Pons (tissue), 1 donor: Measurements from ENCODE around the gene RAX2.
"Not testable (repeated sequence)": the region's sequence is repeated elsewhere in the genome, so short reads cannot be mapped to it uniquely, and the experiment has no call there.

Source experiments
- DNase-seq: peaks from one replicate; pipeline ENCODE4 v3.0.0-alpha.2; 2016; ENCODE audit warnings: low spot score

RAX2 gene

DNA sequence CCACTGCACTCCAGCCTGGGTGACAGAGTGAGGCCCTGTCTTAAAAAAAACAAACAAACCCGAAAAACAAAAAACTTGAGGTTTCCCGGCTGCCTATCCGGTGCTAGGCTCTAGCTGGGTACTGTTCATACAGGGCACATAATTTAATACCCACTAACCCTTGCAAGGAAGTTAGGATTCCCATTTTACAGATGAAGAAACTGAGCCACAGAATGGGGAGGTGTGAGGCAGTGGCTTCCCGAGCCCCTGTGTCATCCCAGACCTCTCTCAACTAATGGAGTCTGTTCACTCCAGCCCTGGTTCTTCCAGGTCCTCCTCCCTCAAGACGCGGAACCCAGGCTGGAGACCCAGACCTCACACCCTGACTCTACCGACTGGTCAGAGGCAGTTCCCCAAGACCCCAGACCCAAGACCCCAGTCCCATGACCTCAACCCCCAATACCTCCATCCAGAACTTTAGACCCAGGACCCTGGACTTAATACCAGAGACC is 11.1 kb downstream of the RAX2 start:
- peak; percentile 17 for DNase-seq

DNA sequence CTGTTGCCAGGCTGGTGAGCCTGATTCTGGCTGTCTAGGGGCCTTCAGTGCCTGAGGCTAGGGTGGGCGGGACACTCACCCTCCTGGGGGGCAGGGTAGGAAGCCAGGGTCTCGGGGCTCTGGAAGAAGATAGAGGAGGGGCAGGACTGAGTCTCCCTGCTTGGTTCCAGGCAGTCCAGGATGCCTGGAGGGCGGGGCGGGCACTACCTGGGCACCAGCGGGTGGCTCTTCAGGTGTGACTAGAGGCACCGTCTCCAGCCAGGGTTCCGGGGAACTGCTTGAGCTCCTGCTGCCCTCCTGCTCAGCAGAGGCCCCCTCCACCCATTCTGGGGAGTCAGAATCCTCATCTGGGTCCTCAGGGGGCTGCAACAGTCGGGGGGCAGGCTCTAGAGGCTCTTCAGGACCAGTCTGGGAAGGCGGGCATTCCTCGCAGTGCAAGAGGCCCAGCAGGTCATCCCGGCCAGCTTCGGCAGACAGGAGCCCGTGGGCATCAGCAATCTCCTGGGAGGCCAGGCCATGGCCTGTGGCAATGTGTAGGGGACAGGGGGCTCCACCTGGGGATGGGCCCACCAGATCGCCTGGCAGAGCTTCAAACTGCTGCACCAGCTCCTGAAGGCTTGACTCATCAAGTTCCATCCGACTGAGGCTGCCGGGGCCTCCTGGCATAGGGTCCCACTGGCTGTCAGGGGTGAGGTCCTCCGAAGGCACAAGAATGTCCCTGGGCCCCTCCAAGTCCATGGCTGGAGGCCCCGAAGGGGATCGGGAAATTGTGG is 12.4 kb downstream of the RAX2 start:
- DNase-seq: no peak

DNA sequence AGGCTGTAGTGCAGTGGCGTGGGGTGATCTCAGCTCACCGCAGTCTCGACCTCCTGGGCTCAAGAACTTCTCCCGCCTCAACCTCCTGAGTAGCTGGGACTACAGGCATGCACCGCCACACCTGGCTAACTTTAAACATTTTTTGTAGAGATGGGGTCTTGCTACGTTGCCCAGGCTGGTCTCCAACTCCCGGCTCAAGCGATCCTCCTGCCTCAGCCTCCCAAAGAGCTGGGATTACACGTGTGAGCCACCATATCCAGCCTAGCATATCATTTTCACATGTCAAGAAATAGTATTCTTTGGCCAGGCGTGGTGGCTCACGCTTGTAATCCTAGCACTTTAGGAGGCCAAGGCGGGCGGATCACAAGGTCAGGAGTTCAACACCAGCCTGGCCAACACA is 13.7 kb downstream of the RAX2 start:
- DNase-seq: not testable (repeated sequence)

DNA sequence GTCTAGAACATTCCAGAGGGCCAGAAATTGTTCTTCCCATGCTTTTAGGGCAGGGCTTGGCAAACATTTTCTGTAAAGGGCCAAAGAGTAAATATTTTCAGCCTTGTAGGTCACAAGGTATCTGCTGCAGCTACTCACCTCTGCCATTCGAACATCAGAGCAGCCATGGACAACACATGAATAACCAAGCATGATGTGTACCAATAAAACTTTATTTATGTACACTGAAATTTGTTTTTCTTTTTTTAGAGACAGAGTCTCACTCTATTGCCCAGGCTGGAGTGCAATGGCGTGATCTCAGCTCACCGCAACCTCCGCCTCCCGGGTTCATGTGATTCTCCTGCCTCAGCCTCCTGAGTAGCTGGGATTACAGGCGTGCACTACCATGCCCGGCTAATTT is 14.3 kb downstream of the RAX2 start:
- DNase-seq: not testable (repeated sequence)

DNA sequence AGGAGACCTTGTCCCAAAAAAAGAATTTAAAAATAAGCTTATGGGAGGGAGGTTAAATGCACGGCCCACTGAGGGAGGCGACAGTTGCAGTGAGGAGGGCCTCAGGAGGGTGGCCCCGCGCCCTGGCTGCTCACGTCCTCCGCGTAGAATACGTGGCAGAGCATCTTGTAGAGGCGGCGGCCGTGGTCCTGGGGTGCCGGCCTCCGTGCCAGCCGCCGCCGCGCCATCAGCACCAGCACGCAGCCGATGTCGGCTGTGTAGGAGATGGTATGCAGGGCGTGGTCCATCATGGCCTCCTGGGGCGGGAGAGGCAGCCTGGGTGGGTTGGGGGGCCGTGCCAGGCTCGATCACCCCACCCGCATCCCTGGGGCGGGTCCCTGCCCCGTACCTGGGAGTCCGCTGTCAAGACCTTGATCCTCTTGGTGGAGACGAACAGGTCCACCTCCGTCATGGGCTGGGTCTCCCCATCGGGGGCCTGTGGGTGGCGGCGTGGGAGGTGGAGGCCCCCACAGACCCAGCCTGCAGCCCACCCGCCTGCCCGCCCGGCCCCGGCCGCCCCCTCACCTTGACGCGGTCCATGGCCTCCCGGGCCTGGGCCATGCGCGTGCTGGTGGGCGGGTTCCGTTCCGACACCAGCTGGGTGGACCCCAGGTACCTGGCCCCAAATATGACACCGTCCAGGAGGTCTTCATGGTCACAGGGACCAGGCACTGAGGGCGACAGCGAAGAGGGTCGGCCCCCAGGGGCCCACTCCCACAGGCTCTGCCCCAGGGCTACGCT is 18.2 kb downstream of the RAX2 start:
- no peak for DNase-seq

DNA sequence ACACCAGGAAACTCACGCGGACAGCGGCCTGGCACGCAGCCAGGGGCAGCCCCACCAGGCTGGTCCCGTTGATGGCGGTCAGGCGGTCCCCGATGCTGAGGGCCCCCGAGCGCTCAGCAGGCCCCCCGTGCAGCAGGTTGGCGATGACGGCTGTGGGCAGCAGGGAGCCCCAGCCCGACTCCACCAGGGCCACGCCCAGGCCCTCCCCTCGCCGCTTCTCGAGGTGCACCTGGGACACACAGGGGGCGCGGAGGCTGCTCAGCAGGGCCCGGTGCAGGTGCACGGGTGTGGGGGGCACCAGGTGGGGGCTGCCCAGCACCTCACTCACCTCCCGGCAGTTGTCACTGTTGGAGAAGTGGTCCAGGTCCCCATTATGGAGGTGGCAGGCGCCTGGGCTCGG is 19.5 kb downstream of the RAX2 start:
- no peak for DNase-seq

DNA sequence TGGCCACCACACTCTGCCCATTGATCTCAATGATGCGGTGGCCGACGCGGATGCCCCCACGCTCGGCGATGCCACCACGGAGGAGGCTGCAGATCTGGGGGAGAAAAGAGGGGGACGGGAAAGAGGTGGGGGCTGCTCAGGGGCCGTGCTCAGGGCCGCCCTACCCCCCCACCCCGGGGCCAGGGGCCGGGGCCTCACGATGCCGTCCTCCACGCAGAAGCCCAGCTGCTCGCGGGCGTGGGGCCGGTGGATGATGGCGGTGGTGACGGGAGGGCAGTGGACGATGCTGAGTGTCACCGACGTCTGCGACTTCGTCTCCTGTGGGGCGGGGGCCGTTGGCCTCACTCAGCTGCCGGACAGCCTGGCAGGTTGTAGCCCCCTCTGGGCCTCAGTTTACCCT is 20.8 kb downstream of the RAX2 start:
- no peak for DNase-seq

DNA sequence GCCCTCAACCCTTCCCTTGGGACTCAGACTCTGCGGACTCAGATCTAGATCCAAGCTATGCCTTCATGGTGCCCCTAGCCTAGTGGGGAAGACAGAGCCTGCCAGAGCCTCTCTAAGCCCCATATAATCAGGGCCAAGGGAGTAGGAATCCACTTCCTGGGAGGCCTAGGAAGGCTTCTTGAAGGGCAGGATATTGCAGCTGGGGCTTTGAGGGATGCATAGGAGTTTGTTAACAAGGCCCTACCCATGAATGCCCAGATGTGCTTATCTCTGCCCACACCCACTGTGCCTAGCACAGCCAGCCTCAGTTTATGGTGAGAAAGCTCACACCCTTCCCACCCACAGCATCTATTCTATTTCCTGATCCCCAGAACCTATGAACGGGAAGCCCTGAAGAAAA is 21.8 kb downstream of the RAX2 start:
- DNase-seq: no peak

DNA sequence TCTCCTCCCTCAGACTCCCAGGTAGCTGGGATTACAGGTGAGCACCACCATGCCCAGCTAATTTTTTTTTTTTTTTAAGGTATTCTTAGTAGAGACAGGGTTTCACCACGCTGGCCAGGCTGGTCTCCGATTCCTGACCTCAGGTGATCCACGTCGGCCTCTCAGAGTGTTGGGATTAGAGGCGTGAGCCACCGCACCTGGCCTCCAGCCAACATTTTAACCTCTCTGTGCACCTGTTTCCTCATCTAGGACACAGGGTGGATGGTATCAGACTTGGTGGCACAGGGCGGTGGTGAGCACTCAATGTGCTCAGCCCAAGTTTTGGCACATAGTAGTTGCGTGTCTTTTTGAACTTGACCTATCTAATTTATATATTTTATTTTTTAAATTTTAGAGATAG is 23.1 kb downstream of the RAX2 start:
- DNase-seq: no peak

DNA sequence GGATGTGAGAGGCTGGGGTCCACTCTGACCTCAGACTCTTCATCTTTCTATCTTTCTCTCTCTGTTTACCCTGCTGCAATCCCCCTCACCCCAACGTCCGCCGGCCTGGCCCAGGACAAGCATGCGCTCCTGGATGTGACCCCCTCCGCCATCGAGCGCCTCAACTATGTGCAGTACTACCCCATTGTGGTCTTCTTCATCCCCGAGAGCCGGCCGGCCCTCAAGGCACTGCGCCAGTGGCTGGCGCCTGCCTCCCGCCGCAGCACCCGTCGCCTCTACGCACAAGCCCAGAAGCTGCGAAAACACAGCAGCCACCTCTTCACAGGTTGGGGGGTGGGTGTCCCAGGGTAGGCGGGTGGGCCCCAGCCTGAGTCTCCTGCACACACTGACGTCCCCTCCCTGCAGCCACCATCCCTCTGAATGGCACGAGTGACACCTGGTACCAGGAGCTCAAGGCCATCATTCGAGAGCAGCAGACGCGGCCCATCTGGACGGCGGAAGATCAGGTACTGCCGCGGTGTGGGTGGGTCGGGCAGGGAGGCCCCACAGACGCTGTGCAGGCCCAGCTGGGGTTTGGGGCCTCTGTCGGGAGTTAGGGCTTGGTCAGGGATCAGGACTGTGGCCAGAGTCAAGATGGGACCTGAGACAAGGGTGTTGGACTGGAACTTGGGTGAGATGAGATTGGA is 25.5 kb downstream of the RAX2 start:
- DNase-seq: no peak

DNA sequence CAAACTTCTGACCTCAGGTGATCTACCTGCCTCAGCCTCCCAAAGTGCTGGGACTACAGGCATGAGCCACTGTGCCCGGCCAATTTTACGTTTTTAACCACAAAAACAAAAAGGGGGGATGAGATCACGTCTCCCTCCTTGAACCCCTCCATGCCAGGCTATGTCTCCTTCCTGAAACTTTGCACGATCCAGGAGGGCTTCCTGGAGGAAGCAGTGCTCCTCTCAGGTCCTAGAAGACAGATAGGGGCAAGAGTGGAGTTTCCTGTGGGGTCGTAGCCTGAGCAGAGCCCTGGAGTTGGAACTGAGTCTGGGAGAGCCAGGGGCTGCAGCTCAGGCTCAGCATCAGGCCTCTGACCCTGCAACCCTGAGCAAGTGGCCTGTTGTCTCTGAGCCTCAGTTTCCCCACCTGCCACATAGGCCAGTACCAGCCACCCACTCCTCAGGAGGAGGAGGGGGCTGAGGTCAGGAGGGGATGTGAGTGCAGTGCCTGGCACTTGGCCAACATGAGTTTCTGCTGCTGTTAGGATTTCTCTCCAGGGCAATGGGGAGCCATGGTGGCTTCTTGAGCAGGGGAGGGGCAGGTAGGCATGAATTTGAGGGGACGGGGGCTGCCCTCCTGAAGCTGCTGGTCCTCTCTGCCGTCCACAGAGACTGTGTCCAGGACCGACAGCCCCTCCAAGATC is 26.5 kb downstream of the RAX2 start:
- no peak for DNase-seq

DNA sequence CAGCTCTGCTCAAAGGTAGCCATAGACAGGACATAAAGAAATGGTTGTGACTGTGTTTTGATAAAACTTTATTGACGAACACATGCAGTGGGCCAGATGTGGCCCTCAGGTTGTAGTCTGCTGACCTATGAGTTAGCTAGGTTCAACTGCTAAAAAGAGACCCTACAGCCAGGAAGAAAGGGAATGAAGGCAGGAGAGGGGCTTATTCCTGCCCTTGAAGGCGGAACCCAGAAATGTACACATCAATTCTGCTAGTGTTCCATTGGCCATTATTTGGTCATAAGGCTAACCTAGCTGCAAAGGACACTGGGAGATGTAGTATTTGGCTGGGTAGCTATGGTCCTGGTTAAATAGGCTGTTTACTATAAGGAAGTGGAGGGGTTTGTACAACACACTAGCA is 28.5 kb downstream of the RAX2 start:
- DNase-seq: no peak

DNA sequence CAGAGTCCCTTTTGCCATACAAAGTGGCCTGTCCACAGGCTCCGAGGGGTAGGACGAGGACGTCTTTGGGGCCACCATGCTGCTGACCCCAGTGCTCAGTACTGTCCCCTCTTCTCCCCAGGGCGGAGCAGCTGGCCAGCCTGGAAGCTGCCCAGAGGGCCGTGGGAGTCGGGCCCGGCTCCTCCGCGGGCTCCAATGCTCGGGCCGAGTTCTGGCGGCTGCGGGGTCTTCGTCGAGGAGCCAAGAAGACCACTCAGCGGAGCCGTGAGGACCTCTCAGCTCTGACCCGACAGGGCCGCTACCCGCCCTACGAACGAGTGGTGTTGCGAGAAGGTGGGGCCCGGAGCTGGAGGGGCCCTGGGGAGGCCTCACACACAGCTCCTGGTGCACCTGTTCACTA is 31.6 kb downstream of the RAX2 start:
- no peak for DNase-seq

DNA sequence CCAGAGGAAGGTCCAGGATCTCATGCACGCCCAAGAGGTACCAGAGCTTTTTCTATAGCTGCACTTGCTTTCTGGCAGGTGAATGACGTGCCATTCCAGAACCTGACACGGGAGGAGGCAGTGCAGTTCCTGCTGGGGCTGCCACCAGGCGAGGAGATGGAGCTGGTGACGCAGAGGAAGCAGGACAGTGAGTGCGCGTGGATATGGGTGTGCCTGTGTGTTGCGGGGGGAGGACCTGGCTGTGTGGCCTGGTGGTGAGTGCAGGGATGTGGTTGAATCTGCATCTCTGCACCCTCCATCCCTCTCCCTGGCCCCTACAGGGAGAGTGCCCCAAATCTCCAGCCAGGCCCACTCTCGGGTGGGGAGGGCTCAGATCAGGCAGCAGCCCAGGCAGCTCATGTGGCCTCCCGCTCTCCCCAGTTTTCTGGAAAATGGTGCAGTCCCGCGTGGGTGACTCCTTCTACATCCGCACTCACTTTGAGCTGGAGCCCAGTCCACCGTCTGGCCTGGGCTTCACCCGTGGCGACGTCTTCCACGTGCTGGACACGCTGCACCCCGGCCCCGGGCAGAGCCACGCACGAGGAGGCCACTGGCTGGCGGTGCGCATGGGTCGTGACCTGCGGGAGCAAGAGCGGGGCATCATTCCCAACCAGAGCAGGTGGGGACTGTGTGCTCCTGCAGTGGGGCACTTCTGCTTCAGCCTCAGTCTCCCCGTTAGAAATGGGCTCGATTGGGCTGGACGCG is 33.4 kb downstream of the RAX2 start:
- no peak for DNase-seq

DNA sequence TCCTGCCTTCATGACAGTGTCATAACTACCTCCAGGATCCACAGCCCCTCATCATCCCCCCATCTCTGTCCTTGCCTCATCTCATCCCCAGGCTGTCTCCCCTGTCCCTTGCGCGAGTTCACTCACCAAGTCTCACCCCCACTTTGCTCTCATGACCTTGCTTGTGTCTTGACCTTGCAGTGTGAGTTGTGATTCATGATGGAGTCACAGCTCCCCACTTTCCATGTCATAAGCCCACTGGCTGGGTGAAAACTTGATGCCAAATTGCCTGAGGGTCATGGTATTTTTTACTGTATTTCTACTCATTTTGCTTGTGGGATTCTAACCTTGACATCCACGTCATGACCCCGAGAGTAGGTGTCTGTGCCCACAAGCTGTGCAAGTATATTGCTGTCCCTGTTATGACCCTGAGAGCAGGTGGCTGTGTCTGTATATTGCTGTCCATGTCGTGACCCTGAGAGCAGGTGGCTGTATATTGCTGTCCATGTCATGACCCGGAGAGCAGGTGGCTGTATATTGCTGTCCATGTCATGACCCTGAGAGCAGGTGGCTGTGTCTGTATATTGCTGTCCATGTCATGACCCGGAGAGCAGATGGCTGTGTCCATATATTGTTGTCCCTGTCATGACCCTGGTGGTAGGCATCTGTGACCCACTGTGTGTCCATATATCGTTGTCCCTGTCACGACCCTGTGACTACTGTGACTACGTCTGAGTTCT is 34.4 kb downstream of the RAX2 start:
- no peak for DNase-seq

DNA sequence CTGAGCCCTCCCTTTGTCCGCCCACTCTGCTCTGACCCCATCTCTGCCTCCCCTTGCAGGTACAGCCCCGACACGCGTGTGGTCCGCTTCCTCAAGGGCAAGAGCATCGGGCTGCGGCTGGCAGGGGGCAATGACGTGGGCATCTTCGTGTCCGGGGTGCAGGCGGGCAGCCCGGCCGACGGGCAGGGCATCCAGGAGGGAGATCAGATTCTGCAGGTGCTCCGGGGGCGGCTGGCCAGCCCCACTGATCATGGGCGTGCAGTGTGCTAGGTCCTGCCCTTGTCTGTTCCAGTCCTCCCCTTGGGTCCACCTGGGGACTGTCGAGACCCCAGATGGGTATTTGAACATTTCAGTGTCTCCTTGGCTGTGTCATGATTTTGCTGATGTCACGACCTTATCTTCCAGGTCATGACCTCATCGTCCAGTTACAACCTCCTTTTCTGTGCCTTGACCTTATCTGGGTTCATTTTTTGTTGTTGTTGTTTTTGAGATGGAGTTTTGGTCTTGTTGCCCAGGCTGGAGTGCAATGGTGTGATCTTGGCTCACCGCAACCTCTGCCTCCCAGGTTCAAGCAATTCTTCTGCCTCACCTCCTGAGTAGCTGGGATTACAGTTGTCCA is 35.8 kb downstream of the RAX2 start:
- DNase-seq: no peak

DNA sequence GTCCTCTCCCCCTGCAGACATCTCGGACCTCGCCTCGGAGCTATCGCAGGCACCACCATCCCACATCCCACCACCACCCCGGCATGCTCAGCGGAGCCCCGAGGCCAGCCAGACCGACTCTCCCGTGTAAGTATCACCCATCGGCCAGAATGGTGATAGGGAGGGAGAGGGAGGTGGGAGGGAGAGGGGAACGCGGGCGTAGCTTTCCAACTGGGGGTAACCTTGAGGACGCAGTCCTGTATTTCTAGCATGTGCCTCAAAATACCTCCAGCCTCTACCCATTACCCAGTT is 37.8 kb downstream of the RAX2 start:
- no peak for DNase-seq

DNA sequence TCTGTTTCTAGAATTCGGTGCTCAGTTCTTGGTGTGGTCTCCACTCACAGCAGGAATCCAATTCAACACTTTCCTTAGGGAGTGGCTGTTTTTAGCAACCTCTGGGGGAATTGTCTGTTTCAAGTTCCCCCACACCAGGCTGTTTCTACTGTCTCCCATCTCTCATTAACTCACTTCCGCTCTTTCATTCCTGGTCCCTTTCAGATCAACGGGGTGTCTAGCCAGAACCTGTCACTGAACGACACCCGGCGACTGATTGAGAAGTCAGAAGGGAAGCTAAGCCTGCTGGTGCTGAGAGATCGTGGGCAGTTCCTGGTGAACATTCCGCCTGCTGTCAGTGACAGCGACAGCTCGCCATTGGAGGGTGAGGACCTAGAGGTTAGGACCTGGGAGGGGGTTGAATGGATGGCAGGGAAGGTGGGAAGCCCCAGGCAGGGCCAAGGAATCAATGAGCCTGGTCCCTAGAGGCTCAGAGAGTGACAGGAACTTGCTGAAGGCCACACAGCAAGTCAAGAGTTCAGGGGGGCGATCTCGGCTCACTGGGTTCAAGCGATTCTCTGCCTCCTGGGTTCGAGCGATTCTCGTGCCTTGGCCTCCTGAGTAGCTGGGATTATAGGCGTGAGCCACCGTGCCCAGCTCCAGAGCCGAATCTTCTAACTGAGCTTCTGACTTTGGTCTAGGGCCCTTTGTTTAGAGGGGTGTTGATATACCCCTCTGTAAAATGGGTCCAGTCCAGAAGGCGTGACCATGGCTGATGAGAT is 38.3 kb downstream of the RAX2 start:
- no peak for DNase-seq

DNA sequence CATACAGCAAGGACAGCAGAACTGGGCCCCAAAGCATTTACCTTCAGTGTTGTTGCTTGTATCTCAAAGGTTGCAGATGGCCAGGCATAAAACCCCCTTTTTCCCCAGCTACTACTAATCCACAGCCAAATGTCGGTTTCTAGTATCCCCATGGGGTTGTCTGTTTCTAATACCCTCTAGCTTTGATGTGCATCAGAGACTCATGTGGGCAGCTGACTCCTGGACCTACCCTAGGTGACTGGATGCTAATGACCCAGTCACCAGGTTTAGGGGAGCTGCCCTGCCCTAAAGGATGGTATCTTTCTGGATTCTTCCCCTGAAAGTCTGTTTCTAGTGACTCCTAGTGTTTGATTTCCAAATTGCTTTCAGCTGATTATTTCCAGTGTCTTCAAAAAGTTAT is 39.9 kb downstream of the RAX2 start:
- DNase-seq: no peak

DNA sequence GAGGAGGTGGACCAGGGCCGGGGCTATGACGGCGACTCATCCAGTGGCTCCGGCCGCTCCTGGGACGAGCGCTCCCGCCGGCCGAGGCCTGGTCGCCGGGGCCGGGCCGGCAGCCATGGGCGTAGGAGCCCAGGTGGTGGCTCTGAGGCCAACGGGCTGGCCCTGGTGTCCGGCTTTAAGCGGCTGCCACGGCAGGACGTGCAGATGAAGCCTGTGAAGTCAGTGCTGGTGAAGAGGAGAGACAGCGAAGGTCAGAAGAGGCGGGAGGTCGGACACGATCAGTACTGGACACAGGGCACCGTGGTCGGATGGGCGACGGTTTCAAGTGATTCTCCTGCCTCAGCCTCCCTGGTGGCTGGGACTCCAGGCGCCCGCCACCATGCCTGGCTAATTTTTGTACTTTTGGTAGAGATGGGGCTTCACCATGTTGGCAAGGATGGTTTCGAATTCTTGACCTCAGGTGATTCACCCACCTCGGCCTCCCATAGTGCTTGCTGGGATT is 41.5 kb downstream of the RAX2 start:
- DNase-seq: no peak
